ENCODE measurements around the gene CD46. TPM values are rescaled to one million over a fixed set of nuclear protein-coding genes. Genes with fewer than 3 reads are reported as not detected.

CD46 gene
- polyA plus RNA-seq, 1 donor from 2014 or later, result 393 TPM

DNA sequence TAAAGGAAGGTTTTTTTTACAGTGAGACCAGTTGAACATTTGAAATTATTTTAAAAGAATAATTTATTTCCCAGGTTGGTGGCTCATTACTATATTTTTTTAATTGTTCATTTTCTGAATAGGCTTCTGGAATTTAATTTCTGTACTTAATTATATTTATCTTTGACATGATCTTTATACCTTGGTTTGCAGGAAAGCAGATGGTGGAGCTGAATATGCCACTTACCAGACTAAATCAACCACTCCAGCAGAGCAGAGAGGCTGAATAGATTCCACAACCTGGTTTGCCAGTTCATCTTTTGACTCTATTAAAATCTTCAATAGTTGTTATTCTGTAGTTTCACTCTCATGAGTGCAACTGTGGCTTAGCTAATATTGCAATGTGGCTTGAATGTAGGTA, 41.5 kb downstream of the CD46 start:
- Histone ChIP-seq H3K4me3 (ENCODE audit: low read length) (no peak overlapping the region), H2AFZ (ENCODE audit: low read depth, low read length) (no peak overlapping the region), H3K79me2 (replicated peaks; ENCODE audit: insufficient read depth, low read length) (no peaks in the 10 kb centered on the region), H3K9me3 (ENCODE audit: low read length) (no peaks in the 10 kb centered on the region), H3K4me2 (ENCODE audit: low read length) (no peak overlapping the region), H3K27ac (ENCODE audit: low read length) (no peak overlapping the region), H3K9ac (ENCODE audit: low read length) (no peak overlapping the region), H3K36me3 (ENCODE audit: insufficient read depth, low read length) (peaks cover 5% of the 10 kb centered on the region), H3K27me3 (ENCODE audit: insufficient read depth, low read depth, low read length) (no peaks in the 10 kb centered on the region), H3K9me2 (ENCODE audit: insufficient read depth, low read length) (no peaks in the 10 kb centered on the region), H4K20me1 (ENCODE audit: insufficient read depth) (no peaks in the 10 kb centered on the region), H3F3A (ENCODE audit: insufficient read depth, low read length, poor library complexity, severe bottlenecking) (no peaks in the 10 kb centered on the region)
- no peak for TF ChIP-seq EP300 (conservative IDR thresholded peaks at IDR 0.05; ENCODE audit: poor library complexity, severe bottlenecking)
- TF ChIP-seq EZH2 (IDR thresholded peaks at IDR 0.05; ENCODE audit: borderline replicate concordance, insufficient read depth, low read length, poor library complexity, severe bottlenecking), result no peak
- TF ChIP-seq MXI1 (conservative IDR thresholded peaks at IDR 0.05; ENCODE audit: poor library complexity, severe bottlenecking), result no peak
- TF ChIP-seq POLR2AphosphoS5 (IDR thresholded peaks at IDR 0.05), result no peak
- TF ChIP-seq TAF1 (IDR thresholded peaks at IDR 0.05; ENCODE audit: low read depth), result no peak
- no peak for TF ChIP-seq REST (IDR thresholded peaks at IDR 0.05; ENCODE audit: borderline replicate concordance)
- no peak for TF ChIP-seq RAD21 (conservative IDR thresholded peaks at IDR 0.05)
- TF ChIP-seq SMC3 (conservative IDR thresholded peaks at IDR 0.05; ENCODE audit: poor library complexity), result no peak
- TF ChIP-seq, protein P1, sequence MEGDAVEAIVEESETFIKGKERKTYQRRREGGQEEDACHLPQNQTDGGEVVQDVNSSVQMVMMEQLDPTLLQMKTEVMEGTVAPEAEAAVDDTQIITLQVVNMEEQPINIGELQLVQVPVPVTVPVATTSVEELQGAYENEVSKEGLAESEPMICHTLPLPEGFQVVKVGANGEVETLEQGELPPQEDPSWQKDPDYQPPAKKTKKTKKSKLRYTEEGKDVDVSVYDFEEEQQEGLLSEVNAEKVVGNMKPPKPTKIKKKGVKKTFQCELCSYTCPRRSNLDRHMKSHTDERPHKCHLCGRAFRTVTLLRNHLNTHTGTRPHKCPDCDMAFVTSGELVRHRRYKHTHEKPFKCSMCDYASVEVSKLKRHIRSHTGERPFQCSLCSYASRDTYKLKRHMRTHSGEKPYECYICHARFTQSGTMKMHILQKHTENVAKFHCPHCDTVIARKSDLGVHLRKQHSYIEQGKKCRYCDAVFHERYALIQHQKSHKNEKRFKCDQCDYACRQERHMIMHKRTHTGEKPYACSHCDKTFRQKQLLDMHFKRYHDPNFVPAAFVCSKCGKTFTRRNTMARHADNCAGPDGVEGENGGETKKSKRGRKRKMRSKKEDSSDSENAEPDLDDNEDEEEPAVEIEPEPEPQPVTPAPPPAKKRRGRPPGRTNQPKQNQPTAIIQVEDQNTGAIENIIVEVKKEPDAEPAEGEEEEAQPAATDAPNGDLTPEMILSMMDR (IDR thresholded peaks at IDR 0.05; ENCODE audit: poor library complexity, severe bottlenecking), result no peak

GRCh38 chr1:207794861-207795260, 43.0 kb downstream of the CD46 start:
- TF ChIP-seq EP300 (conservative IDR thresholded peaks at IDR 0.05; ENCODE audit: poor library complexity, severe bottlenecking) (no peak), REST (IDR thresholded peaks at IDR 0.05; ENCODE audit: borderline replicate concordance) (no peak), SMC3 (conservative IDR thresholded peaks at IDR 0.05; ENCODE audit: poor library complexity) (no peak), MXI1 (conservative IDR thresholded peaks at IDR 0.05; ENCODE audit: poor library complexity, severe bottlenecking) (no peak), POLR2AphosphoS5 (IDR thresholded peaks at IDR 0.05) (no peak), RAD21 (conservative IDR thresholded peaks at IDR 0.05) (no peak), TAF1 (IDR thresholded peaks at IDR 0.05; ENCODE audit: low read depth) (no peak), EZH2 (IDR thresholded peaks at IDR 0.05; ENCODE audit: borderline replicate concordance, insufficient read depth, low read length, poor library complexity, severe bottlenecking) (no peak)
- TF ChIP-seq, protein P1 (IDR thresholded peaks at IDR 0.05; ENCODE audit: poor library complexity, severe bottlenecking), result no peak
- H3K27ac ChIP-seq (ENCODE audit: low read length), result no peak overlapping the region
- H3K27me3 ChIP-seq (ENCODE audit: insufficient read depth, low read depth, low read length), result no peaks in the 10 kb centered on the region
- no peak overlapping the region for H3K4me2 ChIP-seq (ENCODE audit: low read length)
- no peaks in the 10 kb centered on the region for H3K79me2 ChIP-seq (replicated peaks; ENCODE audit: insufficient read depth, low read length)
- H4K20me1 ChIP-seq (ENCODE audit: insufficient read depth), result no peaks in the 10 kb centered on the region
- H3K9me2 ChIP-seq (ENCODE audit: insufficient read depth, low read length), result no peaks in the 10 kb centered on the region
- H3K9ac ChIP-seq (ENCODE audit: low read length), result no peak overlapping the region
- peaks cover 5% of the 10 kb centered on the region for H3K36me3 ChIP-seq (ENCODE audit: insufficient read depth, low read length)
- H3F3A ChIP-seq (ENCODE audit: insufficient read depth, low read length, poor library complexity, severe bottlenecking), result no peaks in the 10 kb centered on the region
- H3K9me3 ChIP-seq (ENCODE audit: low read length), result no peaks in the 10 kb centered on the region
- no peak overlapping the region for H3K4me3 ChIP-seq (ENCODE audit: low read length)
- no peak overlapping the region for H2AFZ ChIP-seq (ENCODE audit: low read depth, low read length)

Data from neural cell (in vitro differentiated cells).